ENCODE data around the gene ZPLD1. TPM values are rescaled to one million over a fixed set of nuclear protein-coding genes. Genes with fewer than 3 reads are reported as not detected.

ZPLD1 gene
- total RNA-seq, 2 experiments from 2014 or later = not detected

GRCh38 chr3:102481050-102481449 is 46.2 kb downstream of the ZPLD1 start:
- DNase-seq = no peak
- no peak overlapping the region for H3K4me3 Mint-ChIP-seq
- H3K27me3 Mint-ChIP-seq = peaks cover 6% of the 10 kb centered on the region
- H3K36me3 Mint-ChIP-seq = no peaks in the 10 kb centered on the region
- H3K9me3 Mint-ChIP-seq = no peaks in the 10 kb centered on the region
- H3K4me1 Mint-ChIP-seq = no peaks in the 10 kb centered on the region
- no peak overlapping the region for H3K27ac Mint-ChIP-seq

- Mint-ChIP-seq H3K9me3 (no peaks in the 10 kb centered on the region), H3K4me1 (no peaks in the 10 kb centered on the region), H3K36me3 (no peaks in the 10 kb centered on the region), H3K4me3 (no peak overlapping the region), H3K27me3 (no peaks in the 10 kb centered on the region), H3K27ac (no peak overlapping the region)
- no peak for DNase-seq
These were observed 48.7 kb downstream of the ZPLD1 start for GRCh38 chr3:102483556-102483955.

- Mint-ChIP-seq H3K36me3 (no peaks in the 10 kb centered on the region), H3K27me3 (no peaks in the 10 kb centered on the region), H3K9me3 (no peaks in the 10 kb centered on the region), H3K27ac (no peak overlapping the region), H3K4me1 (no peaks in the 10 kb centered on the region), H3K4me3 (no peak overlapping the region)
- DNase-seq = no peak
These were observed 49.5 kb downstream of the ZPLD1 start for GRCh38 chr3:102484363-102484762.

GRCh38 chr3:102485701-102486100 is 50.9 kb downstream of the ZPLD1 start:
- no peak overlapping the region for H3K4me3 Mint-ChIP-seq

GRCh38 chr3:102488331-102488730 is 53.5 kb downstream of the ZPLD1 start:
- Mint-ChIP-seq H3K27ac (no peak overlapping the region), H3K4me3 (no peak overlapping the region), H3K36me3 (no peaks in the 10 kb centered on the region), H3K27me3 (peaks cover 6% of the 10 kb centered on the region), H3K9me3 (no peaks in the 10 kb centered on the region), H3K4me1 (no peaks in the 10 kb centered on the region)
- no peak for DNase-seq

More at GRCh38 chr3:102485701-102486100, 50.9 kb downstream of the ZPLD1 start:
- H3K27ac Mint-ChIP-seq = no peak overlapping the region
- H3K36me3 Mint-ChIP-seq = no peaks in the 10 kb centered on the region
- H3K4me1 Mint-ChIP-seq = no peaks in the 10 kb centered on the region
- no peaks in the 10 kb centered on the region for H3K9me3 Mint-ChIP-seq
- no peak for DNase-seq
- H3K27me3 Mint-ChIP-seq = no peaks in the 10 kb centered on the region

DNA sequence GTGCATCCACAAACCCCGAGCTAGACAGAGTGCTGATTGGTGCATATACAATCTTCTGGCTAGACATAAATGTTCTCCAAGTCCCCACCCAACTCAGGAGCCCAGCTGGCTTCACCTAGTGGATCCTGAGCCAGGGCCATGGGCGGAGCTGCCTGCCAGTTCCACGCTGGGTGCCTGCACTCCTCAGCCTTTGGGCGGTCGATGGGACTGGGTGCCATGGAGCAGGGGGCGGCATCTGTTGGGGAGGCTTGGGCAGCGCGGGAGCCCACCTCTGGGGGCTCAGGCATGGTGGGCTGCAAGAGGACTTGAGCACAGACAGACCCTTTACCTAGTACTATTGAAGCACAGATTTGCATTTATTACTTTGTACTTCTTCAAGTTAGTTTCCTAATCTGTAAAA is 57.5 kb downstream of the ZPLD1 start:
- Mint-ChIP-seq H3K9me3 (no peaks in the 10 kb centered on the region), H3K27ac (no peak overlapping the region), H3K27me3 (peaks cover 10% of the 10 kb centered on the region), H3K4me1 (no peaks in the 10 kb centered on the region), H3K4me3 (no peak overlapping the region), H3K36me3 (no peaks in the 10 kb centered on the region)
- no peak for DNase-seq

DNA sequence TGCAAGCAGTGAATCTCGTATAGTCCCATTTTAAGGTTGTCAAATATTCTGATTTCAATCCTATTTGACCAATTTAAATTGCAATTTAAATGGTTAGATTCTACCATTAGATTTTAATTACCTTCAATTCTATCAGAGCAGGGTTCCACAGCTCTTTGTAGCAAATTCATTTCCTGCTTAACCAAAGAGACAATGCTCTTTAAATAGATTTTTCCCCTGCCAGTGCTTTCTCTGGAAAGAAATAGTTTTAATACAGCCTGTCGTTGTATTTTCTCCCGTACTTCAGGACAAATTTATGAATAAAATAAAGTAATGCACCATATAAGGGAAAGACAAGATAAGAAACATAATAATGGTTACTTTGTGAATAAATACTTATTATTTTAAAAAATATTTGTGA is 62.8 kb downstream of the ZPLD1 start:
- Mint-ChIP-seq H3K36me3 (no peaks in the 10 kb centered on the region), H3K4me1 (no peaks in the 10 kb centered on the region), H3K27me3 (peaks cover 10% of the 10 kb centered on the region), H3K27ac (no peak overlapping the region), H3K4me3 (no peak overlapping the region), H3K9me3 (no peaks in the 10 kb centered on the region)
- no peak for DNase-seq

DNA sequence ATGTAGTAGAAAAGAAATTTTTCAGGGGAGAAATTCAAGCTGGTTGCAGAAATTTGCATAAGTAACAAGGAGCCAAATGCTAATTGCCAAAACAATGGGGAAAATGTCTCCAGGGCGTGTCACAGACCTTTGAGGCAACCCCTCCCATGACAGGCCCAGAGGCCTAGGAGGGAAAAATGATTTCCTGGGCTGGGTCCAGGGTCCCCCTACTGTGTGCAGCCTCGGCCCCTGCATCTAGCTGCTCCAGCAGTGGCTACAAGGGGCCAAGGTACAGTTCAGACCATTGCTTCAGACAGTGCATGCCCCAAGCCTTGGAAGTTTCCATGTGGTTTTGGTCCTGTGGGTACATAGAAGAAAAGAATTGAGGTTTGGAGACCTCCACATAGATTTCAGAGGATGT is 70.7 kb downstream of the ZPLD1 start:
- Mint-ChIP-seq H3K9me3 (no peaks in the 10 kb centered on the region), H3K36me3 (no peaks in the 10 kb centered on the region), H3K27me3 (peaks cover 3% of the 10 kb centered on the region), H3K4me1 (no peaks in the 10 kb centered on the region), H3K4me3 (no peak overlapping the region), H3K27ac (no peak overlapping the region)
- no peak for DNase-seq

DNA sequence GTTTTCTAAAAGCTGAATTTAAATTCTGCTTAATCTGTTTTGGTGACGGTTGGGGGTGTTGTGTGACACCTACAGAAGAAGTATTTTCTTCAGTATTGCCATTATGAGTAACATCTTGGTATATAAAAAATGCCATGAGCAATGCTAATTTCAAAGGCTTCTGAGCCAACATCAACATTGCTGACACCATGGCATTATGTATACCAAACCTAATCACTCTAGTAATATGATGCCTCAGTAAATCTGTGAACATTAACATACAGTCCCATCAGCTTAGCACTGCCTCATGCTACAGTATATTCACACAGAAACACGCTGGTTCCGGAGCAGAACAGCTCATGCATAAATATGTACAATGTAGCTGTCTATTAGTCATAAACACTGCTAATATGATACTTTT is 75.8 kb downstream of the ZPLD1 start:
- Mint-ChIP-seq H3K27me3 (peaks cover 3% of the 10 kb centered on the region), H3K9me3 (no peaks in the 10 kb centered on the region), H3K4me3 (no peak overlapping the region), H3K4me1 (peaks cover 3% of the 10 kb centered on the region), H3K36me3 (no peaks in the 10 kb centered on the region), H3K27ac (no peak overlapping the region)
- DNase-seq = no peak

DNA sequence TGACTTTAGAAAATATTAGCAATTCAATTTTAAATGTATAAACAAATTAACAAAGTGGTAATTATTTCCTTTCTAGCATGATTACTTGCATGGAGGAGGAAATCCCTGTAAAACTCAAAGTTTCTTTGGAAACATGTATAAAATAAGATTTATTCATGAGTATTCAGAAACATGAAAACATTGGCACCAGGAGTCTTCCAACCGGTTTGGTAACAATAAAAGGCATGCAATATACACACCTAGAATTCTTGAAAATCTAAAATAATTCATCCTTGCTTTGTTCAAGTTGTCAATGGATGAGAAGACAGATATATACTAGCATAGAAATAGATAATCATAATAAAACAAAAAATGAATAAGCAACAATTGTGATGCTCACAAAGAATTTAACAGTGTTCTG is 76.4 kb downstream of the ZPLD1 start:
- no peak overlapping the region for H3K4me3 Mint-ChIP-seq
- DNase-seq = no peak
- H3K27ac Mint-ChIP-seq = no peak overlapping the region
- peaks cover 3% of the 10 kb centered on the region for H3K4me1 Mint-ChIP-seq
- no peaks in the 10 kb centered on the region for H3K36me3 Mint-ChIP-seq
- no peaks in the 10 kb centered on the region for H3K9me3 Mint-ChIP-seq
- peaks cover 3% of the 10 kb centered on the region for H3K27me3 Mint-ChIP-seq

- Mint-ChIP-seq H3K4me3 (no peak overlapping the region), H3K9me3 (no peaks in the 10 kb centered on the region), H3K4me1 (peaks cover 3% of the 10 kb centered on the region), H3K27ac (no peak overlapping the region), H3K36me3 (no peaks in the 10 kb centered on the region), H3K27me3 (peaks cover 4% of the 10 kb centered on the region)
- DNase-seq = no peak
These were observed 76.8 kb downstream of the ZPLD1 start for GRCh38 chr3:102511639-102512038.

DNA sequence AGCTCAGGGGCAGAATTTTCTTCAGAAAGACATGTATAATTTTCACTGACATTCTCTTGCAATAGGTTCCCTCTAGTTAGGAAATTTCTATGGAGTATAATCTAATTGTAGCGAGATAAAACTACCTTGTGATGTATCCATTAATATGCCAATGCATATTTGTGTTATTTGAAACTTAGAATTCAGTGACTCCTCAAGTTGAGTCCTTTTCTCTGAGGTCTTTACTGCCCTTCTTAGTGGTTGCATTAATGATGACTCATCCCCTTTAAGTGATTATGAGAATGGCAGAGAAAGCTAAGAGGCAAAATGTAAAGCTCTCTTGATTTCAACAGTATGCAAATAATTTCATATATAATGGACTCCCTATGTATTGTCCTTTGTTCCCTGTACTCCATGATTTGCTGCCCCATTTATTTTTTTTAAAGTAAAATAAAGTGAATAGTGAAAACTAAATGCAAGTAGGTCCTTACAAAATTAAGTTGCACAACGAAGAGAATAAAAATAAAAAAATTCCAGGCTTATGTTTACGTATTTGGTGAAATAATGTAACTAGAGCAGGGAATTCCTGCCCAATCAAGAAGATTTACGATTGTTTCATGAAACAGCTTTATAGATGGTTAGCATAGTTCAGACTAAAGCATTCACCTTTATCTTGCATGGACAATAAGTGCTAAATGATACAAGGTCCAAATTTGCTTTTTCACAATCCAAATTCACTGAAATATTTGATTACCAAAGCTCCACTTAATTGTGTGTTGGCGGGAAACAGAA is 78.1 kb downstream of the ZPLD1 start:
- no peak overlapping the region for H3K4me3 Mint-ChIP-seq
- no peak overlapping the region for H3K27ac Mint-ChIP-seq
- H3K4me1 Mint-ChIP-seq = peaks cover 3% of the 10 kb centered on the region
- H3K27me3 Mint-ChIP-seq = peaks cover 6% of the 10 kb centered on the region
- H3K36me3 Mint-ChIP-seq = no peaks in the 10 kb centered on the region
- H3K9me3 Mint-ChIP-seq = no peaks in the 10 kb centered on the region
- no peak for DNase-seq

GRCh38 chr3:102514241-102514640 is 79.4 kb downstream of the ZPLD1 start:
- peaks cover 3% of the 10 kb centered on the region for H3K4me1 Mint-ChIP-seq
- no peak for DNase-seq
- H3K27ac Mint-ChIP-seq = no peak overlapping the region
- no peaks in the 10 kb centered on the region for H3K36me3 Mint-ChIP-seq
- H3K27me3 Mint-ChIP-seq = peaks cover 10% of the 10 kb centered on the region
- no peaks in the 10 kb centered on the region for H3K9me3 Mint-ChIP-seq
- no peak overlapping the region for H3K4me3 Mint-ChIP-seq

- DNase-seq = no peak
- Mint-ChIP-seq H3K4me1 (no peaks in the 10 kb centered on the region), H3K36me3 (no peaks in the 10 kb centered on the region), H3K27ac (no peak overlapping the region), H3K27me3 (peaks cover 26% of the 10 kb centered on the region), H3K9me3 (no peaks in the 10 kb centered on the region), H3K4me3 (no peak overlapping the region)
These were observed 86.4 kb downstream of the ZPLD1 start for GRCh38 chr3:102521246-102521645.

- Mint-ChIP-seq H3K27me3 (peaks cover 6% of the 10 kb centered on the region), H3K9me3 (no peaks in the 10 kb centered on the region)
These were observed 90.8 kb downstream of the ZPLD1 start for GRCh38 chr3:102525624-102526023.

DNA sequence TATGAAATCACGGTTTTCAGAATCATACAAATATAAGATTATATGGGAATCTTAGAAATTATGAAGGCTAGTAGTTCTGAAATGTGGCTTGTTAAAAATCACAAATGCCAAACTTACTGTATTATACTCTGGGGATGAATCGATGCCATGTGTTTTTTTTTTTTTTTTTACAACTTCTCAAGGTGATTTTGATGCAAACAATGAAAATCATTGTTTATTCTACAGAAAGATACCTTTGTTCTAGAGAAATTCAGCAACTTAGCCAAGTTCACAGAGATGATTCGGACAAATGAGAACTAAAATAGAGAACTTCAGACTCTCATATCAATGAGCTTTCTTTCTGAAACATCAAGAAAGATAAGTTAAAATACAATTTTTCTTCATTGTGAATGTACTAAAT is 92.0 kb downstream of the ZPLD1 start:
- Mint-ChIP-seq H3K36me3 (no peaks in the 10 kb centered on the region), H3K27ac (no peak overlapping the region), H3K9me3 (no peaks in the 10 kb centered on the region), H3K27me3 (peaks cover 4% of the 10 kb centered on the region), H3K4me1 (no peaks in the 10 kb centered on the region), H3K4me3 (no peak overlapping the region)
- DNase-seq = no peak

More at GRCh38 chr3:102525624-102526023, 90.8 kb downstream of the ZPLD1 start:
- no peak overlapping the region for H3K4me3 Mint-ChIP-seq
- H3K36me3 Mint-ChIP-seq = no peaks in the 10 kb centered on the region
- no peak overlapping the region for H3K27ac Mint-ChIP-seq
- no peak for DNase-seq
- H3K4me1 Mint-ChIP-seq = no peaks in the 10 kb centered on the region
